ENCODE results near the gene MAEL.

DNA sequence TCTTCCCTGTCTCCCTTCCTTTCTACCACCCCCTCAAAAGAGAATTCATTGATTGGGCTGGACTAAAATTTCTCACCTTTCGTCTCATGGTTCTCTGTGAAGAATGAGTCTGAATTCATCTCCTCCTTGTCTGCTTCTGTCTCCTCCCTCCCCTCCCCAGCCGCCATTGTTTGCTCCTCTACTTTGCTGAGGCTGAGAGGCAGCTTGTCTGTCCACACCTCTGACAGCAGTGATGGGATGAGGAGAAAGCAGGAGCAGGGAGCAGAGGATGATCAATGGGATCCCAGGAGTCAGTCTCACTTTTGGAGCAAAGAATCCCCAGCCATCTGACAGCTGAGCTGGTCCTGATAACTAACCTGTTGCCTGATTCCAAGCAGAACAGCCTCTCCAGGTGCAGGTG, 16.3 kb upstream of the MAEL start:
- TF ChIP-seq, protein P1, sequence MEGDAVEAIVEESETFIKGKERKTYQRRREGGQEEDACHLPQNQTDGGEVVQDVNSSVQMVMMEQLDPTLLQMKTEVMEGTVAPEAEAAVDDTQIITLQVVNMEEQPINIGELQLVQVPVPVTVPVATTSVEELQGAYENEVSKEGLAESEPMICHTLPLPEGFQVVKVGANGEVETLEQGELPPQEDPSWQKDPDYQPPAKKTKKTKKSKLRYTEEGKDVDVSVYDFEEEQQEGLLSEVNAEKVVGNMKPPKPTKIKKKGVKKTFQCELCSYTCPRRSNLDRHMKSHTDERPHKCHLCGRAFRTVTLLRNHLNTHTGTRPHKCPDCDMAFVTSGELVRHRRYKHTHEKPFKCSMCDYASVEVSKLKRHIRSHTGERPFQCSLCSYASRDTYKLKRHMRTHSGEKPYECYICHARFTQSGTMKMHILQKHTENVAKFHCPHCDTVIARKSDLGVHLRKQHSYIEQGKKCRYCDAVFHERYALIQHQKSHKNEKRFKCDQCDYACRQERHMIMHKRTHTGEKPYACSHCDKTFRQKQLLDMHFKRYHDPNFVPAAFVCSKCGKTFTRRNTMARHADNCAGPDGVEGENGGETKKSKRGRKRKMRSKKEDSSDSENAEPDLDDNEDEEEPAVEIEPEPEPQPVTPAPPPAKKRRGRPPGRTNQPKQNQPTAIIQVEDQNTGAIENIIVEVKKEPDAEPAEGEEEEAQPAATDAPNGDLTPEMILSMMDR (IDR thresholded peaks at IDR 0.05), result no peak
- no peak for TF ChIP-seq POLR2A (IDR thresholded peaks at IDR 0.05)
